OCI-LY7 (cell line): ENCODE results near the gene IQSEC2. TPM values are rescaled to one million over a fixed set of nuclear protein-coding genes. Genes with fewer than 3 reads are reported as not detected.
A peak's percentile ranks its signal among the peaks of the same experiment; 100 is the strongest.

Source experiments
- BruUV-seq: library from RNA; stranded (reverse); fragments of 400-500 nt; replicated peaks from 2 replicates; lab custom pipeline; 2021; lab: Mats Ljungman, UMichigan
- CTCF ChIA-PET: fragments of 300-600 bp; sonication (Branson Sonifier 250); formaldehyde crosslinking; loops from one replicate; lab custom pipeline; 2022; ENCODE audit warnings: antibody characterized with exemption; ENCODE audit not compliant: unreplicated experiment; lab: Charles Lee
- POLR2A ChIA-PET: fragments of 300-600 bp; sonication (Branson Sonifier 250); formaldehyde crosslinking; loops from one replicate; lab custom pipeline; 2022; ENCODE audit warnings: antibody characterized with exemption; lab: Charles Lee
- DNase-seq: peaks from one replicate; pipeline ENCODE4 v3.0.0-alpha.2; 2015; ENCODE audit warnings: low spot score
- H2AFZ ChIP-seq: fragments of 200-600 bp; sonication (generic), shearing (Covaris generic); 2 replicates; pipeline ENCODE4 v1.6.1; 2014; ENCODE audit warnings: mild to moderate bottlenecking, antibody characterized with exemption, low read length, moderate library complexity
- H3K27ac ChIP-seq: fragments of 200-600 bp; sonication (generic); 2 replicates; pipeline ENCODE4 v1.5.1; 2014; ENCODE audit warnings: mixed run types, low read depth, mild to moderate bottlenecking, moderate library complexity, low read length, inconsistent platforms; ENCODE audit not compliant: poor library complexity, severe bottlenecking
- H3K36me3 ChIP-seq: fragments of 200-600 bp; sonication (generic); 2 replicates; pipeline ENCODE4 v1.6.1; 2014; ENCODE audit warnings: mild to moderate bottlenecking, antibody characterized with exemption, low read length, moderate library complexity, mixed read lengths; ENCODE audit not compliant: insufficient read depth
- H3K4me1 ChIP-seq: fragments of 200-600 bp; sonication (generic); 2 replicates; pipeline ENCODE4 v1.5.1; 2014; ENCODE audit warnings: mild to moderate bottlenecking, low read length; ENCODE audit not compliant: insufficient read depth, poor library complexity, severe bottlenecking
- H3K4me2 ChIP-seq: fragments of 200-600 bp; sonication (generic); 2 replicates; pipeline ENCODE4 v1.6.1; 2014; ENCODE audit warnings: mild to moderate bottlenecking, low read length
- H3K4me3 ChIP-seq: fragments of 200-600 bp; sonication (generic); 2 replicates; pipeline ENCODE4 v1.5.1; 2014; ENCODE audit warnings: mild to moderate bottlenecking, low read depth, low read length; ENCODE audit not compliant: poor library complexity, severe bottlenecking
- H3K79me2 ChIP-seq: fragments of 200-600 bp; sonication (generic); 2 replicates; pipeline ENCODE4 v1.6.1; 2016; ENCODE audit warnings: low read depth, mild to moderate bottlenecking, low read length, moderate library complexity, mixed read lengths; ENCODE audit not compliant: insufficient read depth
- H3K9me2 ChIP-seq: fragments of 200-600 bp; sonication (generic); 2 replicates; pipeline ENCODE4 v1.6.1; 2016; ENCODE audit warnings: mild to moderate bottlenecking, low read length, mixed read lengths; ENCODE audit not compliant: insufficient read depth
- H3K9me3 ChIP-seq: fragments of 200-600 bp; sonication (generic); 2 replicates; pipeline ENCODE4 v1.6.1; 2014; ENCODE audit warnings: mild to moderate bottlenecking, mixed run types, low read length, mixed read lengths
- H4K20me1 ChIP-seq: fragments of 200-600 bp; sonication (generic); 2 replicates; pipeline ENCODE4 v1.6.1; 2014; ENCODE audit warnings: mild to moderate bottlenecking, antibody characterized with exemption, low read length, moderate library complexity, mixed read lengths; ENCODE audit not compliant: insufficient read depth
- EZH2phosphoT487 ChIP-seq: fragments of 200-600 bp; sonication (generic); IDR thresholded peaks from 2 replicates; pipeline ENCODE4 v1.6.1; 2018; ENCODE audit warnings: low read depth, borderline replicate concordance, mild to moderate bottlenecking, mixed run types, antibody characterized with exemption, low read length, moderate library complexity, mixed read lengths
- intact Hi-C: fragments of 100-400 bp; cut with micrococcal nuclease; formaldehyde crosslinking; loops from one replicate; pipeline ENCODE4 v1.10.0; 2022; ENCODE audit not compliant: unreplicated experiment
- total RNA-seq, 2 experiments: library from RNA; depleted of rRNA in 1 of 2; stranded (reverse); fragments of >200 nt in 1 of 2; shearing (Covaris generic) in 1 of 2; gene quantifications; 2 replicates each; pipeline ENCODE4 v1.2.3, GENCODE V29; 2014 to 2022
- TF ChIP-seq, protein P1 (sequence below): fragments of 200-600 bp; sonication (generic); conservative IDR thresholded peaks from 2 replicates; pipeline ENCODE4 v1.5.1; 2014; ENCODE audit warnings: mild to moderate bottlenecking, antibody characterized with exemption, low read length, moderate library complexity, mixed read lengths

IQSEC2 gene
- total RNA-seq, 2 experiments from 2014 or later = not detected

DNA sequence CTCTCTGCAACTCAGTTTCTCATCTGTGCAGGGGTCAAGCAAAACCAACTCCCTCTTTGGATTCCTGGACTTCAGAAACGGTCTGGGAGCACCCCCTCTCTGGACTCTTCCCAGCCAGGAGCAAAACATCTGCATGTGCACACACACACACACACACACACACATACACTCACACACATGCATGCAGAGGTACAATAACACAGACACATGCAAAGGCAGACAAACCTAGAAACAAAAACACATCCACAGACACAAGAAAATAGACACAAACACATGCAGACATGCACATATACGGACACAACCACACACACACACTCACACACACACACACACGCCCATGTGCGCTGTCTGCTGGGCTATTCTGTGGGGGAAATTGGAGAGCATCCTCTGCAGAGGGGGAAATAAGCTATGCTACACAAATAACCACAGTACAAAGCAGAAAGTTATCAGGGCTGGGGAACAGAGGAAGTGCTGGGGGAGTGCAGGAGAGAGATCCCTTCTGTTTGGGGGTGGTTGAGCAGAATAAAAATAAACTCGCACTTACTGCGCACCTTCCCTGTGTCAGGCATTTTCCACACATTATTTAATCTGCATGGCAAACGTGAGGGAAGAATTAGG lies 19.9 kb downstream of the IQSEC2 start:
- Histone ChIP-seq H3K9me2 (no peaks in the 10 kb centered on the region), H3K79me2 (no peaks in the 10 kb centered on the region), H3K36me3 (no peaks in the 10 kb centered on the region), H3K4me1 (no peaks in the 10 kb centered on the region), H3K4me3 (no peak overlapping the region), H3K4me2 (no peak overlapping the region), H2AFZ (no peak overlapping the region), H3K9me3 (no peaks in the 10 kb centered on the region), H3K27ac (no peak overlapping the region), H4K20me1 (no peaks in the 10 kb centered on the region)
- BruUV-seq = no TSS peak
- peak; percentile 6 for DNase-seq
- ChIA-PET CTCF (no interaction called here), POLR2A (interaction anchor here (0.7 kb wide), 1 partner anchor 266 kb away, joined by 3 read pairs; no protein-coding TSS in a partner anchor)
- TF ChIP-seq EZH2phosphoT487 = no peak
- TF ChIP-seq, protein P1, sequence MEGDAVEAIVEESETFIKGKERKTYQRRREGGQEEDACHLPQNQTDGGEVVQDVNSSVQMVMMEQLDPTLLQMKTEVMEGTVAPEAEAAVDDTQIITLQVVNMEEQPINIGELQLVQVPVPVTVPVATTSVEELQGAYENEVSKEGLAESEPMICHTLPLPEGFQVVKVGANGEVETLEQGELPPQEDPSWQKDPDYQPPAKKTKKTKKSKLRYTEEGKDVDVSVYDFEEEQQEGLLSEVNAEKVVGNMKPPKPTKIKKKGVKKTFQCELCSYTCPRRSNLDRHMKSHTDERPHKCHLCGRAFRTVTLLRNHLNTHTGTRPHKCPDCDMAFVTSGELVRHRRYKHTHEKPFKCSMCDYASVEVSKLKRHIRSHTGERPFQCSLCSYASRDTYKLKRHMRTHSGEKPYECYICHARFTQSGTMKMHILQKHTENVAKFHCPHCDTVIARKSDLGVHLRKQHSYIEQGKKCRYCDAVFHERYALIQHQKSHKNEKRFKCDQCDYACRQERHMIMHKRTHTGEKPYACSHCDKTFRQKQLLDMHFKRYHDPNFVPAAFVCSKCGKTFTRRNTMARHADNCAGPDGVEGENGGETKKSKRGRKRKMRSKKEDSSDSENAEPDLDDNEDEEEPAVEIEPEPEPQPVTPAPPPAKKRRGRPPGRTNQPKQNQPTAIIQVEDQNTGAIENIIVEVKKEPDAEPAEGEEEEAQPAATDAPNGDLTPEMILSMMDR = no peak
- intact Hi-C loops = no loop called here

DNA sequence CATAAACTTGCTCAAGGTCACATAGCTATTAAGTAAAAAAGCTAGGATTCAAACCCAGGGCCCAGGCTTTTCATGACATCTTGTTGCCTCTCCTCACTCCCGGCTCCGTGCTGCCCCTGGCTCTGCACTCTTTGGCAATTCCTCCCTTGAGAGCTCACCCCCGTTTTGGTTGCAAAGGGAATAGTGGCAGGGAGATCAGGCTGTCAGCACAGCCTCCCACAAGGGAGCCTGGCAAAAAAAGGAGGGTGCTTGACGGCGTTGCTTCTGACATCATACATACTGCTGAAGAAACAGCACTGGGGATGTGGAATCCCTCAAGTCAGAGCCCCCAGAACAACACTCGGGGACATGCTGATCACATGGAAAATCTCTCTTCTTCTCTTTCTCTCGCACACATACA lies 20.5 kb downstream of the IQSEC2 start:
- Histone ChIP-seq H3K4me1 (no peaks in the 10 kb centered on the region), H3K79me2 (no peaks in the 10 kb centered on the region), H3K4me2 (no peak overlapping the region), H3K9me3 (no peaks in the 10 kb centered on the region), H3K9me2 (no peaks in the 10 kb centered on the region), H3K27ac (no peak overlapping the region), H2AFZ (no peak overlapping the region), H3K4me3 (no peak overlapping the region), H4K20me1 (no peaks in the 10 kb centered on the region), H3K36me3 (no peaks in the 10 kb centered on the region)
- CTCF ChIA-PET = no interaction called here
- no peak for TF ChIP-seq EZH2phosphoT487
- TF ChIP-seq, protein P1 = no peak
- DNase-seq = no peak
- POLR2A ChIA-PET = interaction anchor here (0.7 kb wide), 1 partner anchor 266 kb away, joined by 3 read pairs; no protein-coding TSS in a partner anchor
- intact Hi-C loops = no loop called here
- no TSS peak for BruUV-seq

DNA sequence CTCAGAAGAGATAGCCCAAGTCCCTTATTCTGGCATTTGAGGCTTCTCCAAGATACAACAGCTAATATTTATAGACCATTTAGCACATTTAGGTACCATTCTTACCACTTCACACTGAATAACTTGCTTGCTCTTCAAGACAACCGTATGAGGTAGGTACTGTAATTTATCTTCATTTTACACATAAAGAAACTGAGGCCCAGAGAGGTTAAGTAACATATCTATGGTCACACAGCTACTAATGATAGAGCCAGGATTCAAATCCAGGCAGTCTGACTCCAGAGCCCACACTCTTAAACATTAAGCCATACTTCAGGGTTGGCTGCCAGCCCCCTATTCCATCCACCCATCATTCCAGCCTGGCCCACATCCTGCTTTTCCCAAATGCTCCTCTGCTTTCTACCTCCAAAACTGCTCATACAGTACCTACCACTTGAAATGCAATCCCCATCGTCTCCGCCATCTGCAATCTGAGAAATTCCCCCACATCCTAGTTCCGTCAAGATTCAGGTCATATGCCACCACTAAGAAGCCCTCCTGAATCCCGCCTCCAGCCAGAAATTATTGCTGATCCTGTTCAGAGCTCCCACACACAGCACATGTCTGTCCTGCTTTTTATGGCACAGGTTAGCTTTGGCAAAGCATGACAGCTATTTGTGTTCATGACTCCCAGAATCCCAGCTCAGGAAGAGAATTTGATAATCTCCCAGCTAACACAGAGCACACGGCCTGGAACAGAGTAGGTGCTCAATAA lies 23.5 kb downstream of the IQSEC2 start:
- DNase-seq = no peak
- Histone ChIP-seq H3K9me3 (no peaks in the 10 kb centered on the region), H2AFZ (no peak overlapping the region), H4K20me1 (no peaks in the 10 kb centered on the region), H3K36me3 (no peaks in the 10 kb centered on the region), H3K4me1 (no peaks in the 10 kb centered on the region), H3K27ac (no peak overlapping the region), H3K4me3 (no peak overlapping the region), H3K4me2 (no peak overlapping the region), H3K9me2 (no peaks in the 10 kb centered on the region), H3K79me2 (no peaks in the 10 kb centered on the region)
- BruUV-seq = no TSS peak
- ChIA-PET POLR2A (no interaction called here), CTCF (no interaction called here)
- TF ChIP-seq EZH2phosphoT487 = no peak
- TF ChIP-seq, protein P1 = no peak
- intact Hi-C loops = no loop called here
